Left ventricle myocardium superior (tissue), 1 donor: ENCODE data around the gene BAZ1A. TPM values are rescaled to one million over a fixed set of nuclear protein-coding genes. Genes with fewer than 3 reads are reported as not detected.
"Not testable (repeated sequence)": the region's sequence is repeated elsewhere in the genome, so short reads cannot be mapped to it uniquely, and the experiment has no call there.

Source experiments
- ATAC-seq: fragments of 200-7000 bp; cut with Tn5 transposase; one replicate; pipeline ENCODE4 v1.9.1; 2020; ENCODE audit warnings: mild to moderate bottlenecking, moderate library complexity
- DNase-seq: peaks from one replicate; pipeline ENCODE4 v3.0.0-alpha.2; 2020
- intact Hi-C: fragments of 100-400 bp; cut with micrococcal nuclease; formaldehyde crosslinking; loops from one replicate; pipeline ENCODE4 v1.11.0; 2022
- total RNA-seq: library from RNA; stranded (reverse); fragmentation: NEBNext Ultra II Directional; extraction: Animal tissue kit (Norgen Biotek cat#: 25700); gene quantifications from one replicate; pipeline ENCODE4 v1.2.1, GENCODE V29; 2021
- donor health status: DM: no; HTN: yes; CAD: no; lungs with severe emphysema.

The BAZ1A gene
- total RNA-seq, 1 donor from 2014 or later = 4.9 TPM

- intact Hi-C loops = no loop called here
- ATAC-seq (no peak), DNase-seq (no peak)
These were observed 132.7 kb downstream of the BAZ1A start for GRCh38 chr14:34742270-34743115.

DNA sequence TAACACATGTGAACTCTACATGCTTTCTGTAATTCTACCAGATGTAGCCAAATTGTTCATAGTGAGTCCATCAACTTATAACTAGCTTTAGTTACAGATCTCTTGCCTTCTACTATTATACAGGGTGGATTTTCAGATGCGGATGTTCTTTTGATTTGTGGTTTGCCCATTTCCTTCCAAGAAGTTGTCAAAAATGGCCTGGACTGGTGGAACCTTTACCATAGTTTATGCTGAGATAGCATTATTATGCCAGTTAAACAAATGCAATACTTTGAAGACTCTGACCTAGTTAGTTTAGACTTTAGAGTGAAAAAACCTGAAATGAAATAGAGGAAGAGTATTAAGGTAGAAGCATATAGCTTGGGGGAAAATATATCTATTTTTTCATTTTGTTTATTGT, 133.3 kb downstream of the BAZ1A start:
- DNase-seq = no peak
- no peak for ATAC-seq
- intact Hi-C loops = no loop called here

DNA sequence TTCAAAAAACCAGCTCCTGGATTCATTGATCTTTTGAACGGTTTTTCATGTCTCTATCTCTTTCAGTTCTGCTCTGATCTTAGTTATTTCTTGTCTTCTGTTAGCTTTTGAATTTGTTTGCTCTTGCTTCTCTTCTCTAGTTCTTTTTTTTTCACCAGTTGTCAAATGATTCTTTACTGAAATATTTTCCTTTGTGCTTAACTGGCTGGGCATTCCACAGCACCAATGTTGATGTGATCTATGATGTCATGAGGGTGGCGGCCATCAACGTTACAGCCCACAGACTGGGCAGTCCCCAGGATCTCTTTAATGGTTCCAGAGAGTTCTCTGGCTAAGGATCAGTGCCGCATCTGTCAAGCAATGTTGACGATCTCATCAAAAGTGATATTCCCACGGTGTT, 135.0 kb downstream of the BAZ1A start:
- intact Hi-C loops = not testable (repeated sequence)

DNA sequence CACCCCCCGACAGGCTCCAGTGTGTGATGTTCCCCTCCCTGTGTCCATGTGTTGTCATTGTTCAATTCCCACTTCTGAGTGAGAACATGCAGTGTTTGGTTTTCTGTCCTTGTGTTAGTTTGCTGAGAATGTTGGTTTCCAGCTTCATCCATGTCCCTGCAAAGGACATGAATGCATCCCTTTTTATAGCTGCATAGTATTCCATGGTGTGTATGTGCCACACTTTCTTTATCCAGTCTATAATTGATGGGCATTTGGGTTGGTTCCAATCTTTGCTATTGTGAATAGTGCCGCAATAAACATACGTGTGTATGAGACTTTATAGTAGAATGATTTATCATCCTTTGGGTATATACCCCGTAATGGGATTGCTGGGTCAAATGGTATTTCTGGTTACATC, 138.1 kb downstream of the BAZ1A start:
- intact Hi-C loops, DNase-seq, ATAC-seq: not testable (repeated sequence)

More for the DNA sequence above, 135.0 kb downstream of the BAZ1A start:
- ATAC-seq, DNase-seq: not testable (repeated sequence)

- no peak for DNase-seq
- no peak for ATAC-seq
- intact Hi-C loops = no loop called here
These were observed 141.9 kb downstream of the BAZ1A start for GRCh38 chr14:34733245-34733644.

DNA sequence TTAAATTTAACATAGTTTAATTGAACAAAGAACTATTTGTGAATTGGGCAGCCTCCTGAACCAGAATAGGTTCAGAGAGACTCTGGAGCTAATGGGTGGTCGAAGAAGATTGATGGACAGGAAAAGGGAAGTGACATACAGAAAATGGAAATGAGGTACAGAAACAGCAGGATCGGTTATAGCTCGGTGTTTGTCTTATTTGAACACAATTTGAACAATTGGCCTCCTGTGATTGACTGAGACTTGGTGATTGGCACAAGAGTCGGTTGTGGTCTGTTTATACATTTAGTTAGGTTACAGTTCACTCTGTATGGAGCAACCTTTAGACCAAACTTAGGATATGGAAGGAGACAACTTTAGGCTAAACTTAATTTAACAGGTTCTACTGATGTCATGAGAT, 142.4 kb downstream of the BAZ1A start:
- intact Hi-C loops = no loop called here
- DNase-seq (no peak), ATAC-seq (no peak)

- DNase-seq (no peak), ATAC-seq (no peak)
- intact Hi-C loops = loop anchor here (2.0 kb wide), 1 partner anchor 49 kb away; no protein-coding TSS in a partner anchor
These were observed 151.3 kb downstream of the BAZ1A start for GRCh38 chr14:34723867-34724266.

- ATAC-seq (peak; percentile 73), DNase-seq (no peak)
- intact Hi-C loops = loop anchor here (2.0 kb wide), 1 partner anchor 48 kb away; no protein-coding TSS in a partner anchor
These were observed 152.2 kb downstream of the BAZ1A start for GRCh38 chr14:34722723-34723545.

DNA sequence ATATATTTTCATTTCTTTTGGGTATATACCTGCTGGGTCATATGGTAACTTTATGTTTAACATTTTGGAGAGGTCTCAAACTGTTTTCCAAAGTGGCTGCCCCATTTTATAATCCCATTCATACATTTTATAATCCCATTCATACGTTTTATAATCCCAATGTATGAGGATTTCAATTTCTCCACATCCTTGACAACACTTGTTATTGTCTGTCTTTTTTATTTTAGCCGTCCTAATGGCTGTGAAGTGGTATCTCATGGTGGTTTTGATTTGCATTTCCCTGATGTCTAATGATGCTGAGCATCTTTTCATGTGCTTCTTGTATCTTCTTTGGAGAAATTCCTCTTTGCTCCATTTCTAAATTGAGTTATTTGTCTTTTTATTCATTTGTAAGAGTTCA, 154.0 kb downstream of the BAZ1A start:
- intact Hi-C loops = no loop called here
- ATAC-seq (no peak), DNase-seq (no peak)

- no peak for DNase-seq
- intact Hi-C loops = no loop called here
- no peak for ATAC-seq
These were observed 156.3 kb downstream of the BAZ1A start for GRCh38 chr14:34718750-34719304.

GRCh38 chr14:34715127-34715863, 159.9 kb downstream of the BAZ1A start:
- intact Hi-C loops = no loop called here
- no peak for ATAC-seq
- DNase-seq = no peak

DNA sequence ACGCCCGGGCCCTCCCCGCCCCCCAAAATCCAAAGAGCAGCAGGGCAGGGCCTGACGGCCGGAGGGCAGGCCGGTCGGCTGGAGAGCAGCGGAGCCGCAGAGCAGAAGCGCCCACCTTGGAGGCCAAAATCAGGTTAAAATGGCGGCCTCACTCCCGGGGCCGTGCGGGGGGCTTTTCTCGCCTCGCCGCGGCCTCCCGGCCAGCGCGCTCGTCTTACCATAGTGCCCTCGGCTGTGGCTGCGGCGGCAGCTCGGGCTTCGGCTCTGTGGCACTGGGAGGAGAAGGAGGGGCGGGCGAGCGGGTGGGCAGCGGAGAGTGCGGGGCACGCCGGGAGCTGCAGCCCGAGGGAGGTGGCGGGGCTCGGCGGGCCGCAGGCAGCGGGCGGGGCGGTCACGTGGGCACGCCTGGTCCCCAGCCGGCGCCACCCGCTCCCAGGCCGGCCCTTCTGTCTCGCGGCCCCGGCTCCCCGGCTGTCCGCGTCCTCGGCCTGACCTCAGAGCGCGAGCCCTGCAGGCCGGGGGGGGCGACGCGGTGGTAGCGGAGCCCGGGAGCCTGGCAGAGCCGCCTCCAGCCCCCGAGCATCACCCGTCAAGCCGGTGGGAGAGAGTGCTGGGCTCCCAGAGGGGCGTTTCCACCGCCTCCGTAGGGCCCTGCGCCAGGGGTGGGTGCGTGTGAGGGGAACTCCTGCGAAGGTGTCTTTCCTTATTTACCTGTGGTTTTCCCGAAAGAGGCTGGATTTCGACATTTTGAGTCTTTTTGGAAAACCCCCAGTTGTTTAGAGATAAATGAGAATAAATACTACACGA, 160.6 kb downstream of the BAZ1A start, which contains the start of gene CFL2:
TSS of gene CFL2 (minus strand) at position 274 of the 807 bp plus-strand sequence. CDS start at position 221, 53 bp downstream.
- peak; percentile 92 for DNase-seq
- ATAC-seq = peak; percentile 97
- intact Hi-C loops = no loop called here

DNA sequence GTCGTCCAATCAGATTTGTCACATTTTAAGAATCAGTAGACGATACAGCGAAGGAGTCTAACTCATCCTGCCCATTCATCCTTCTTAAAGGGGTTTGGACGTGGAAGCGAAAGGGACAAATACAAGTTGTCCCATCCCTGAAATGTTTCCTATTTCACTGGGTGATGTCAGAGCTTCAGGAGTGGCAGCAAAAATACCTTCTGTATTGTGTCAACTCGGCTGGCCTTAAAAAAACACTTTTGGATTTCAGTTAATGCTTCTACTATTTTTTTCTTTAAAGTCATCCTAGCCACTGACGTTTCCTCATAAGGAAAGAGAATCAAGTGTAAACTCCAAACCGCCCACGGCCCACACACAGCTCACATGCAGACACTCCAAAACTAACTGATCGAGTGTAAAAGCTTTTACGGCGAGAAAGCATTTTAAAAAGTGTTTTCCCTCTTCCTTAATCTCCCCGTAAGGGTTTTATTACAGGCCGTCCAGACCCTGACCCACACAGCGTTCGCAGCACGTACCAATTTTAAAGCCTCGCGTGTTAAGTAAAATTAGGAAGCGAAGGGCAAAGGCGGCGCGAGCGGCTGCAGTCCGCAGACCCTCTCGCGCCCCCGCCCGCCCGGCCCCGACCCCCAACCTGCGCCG, 161.4 kb downstream of the BAZ1A start:
- ATAC-seq (peak; percentile 65), DNase-seq (peak; percentile 41)
- intact Hi-C loops = no loop called here

- ATAC-seq = no peak
- intact Hi-C loops = no loop called here
- no peak for DNase-seq
These were observed 162.0 kb downstream of the BAZ1A start for GRCh38 chr14:34713122-34713680.

GRCh38 chr14:34711796-34712712, 163.1 kb downstream of the BAZ1A start:
- DNase-seq = no peak
- intact Hi-C loops = no loop called here
- ATAC-seq = no peak

- peak; percentile 32 for ATAC-seq
- intact Hi-C loops = no loop called here
- DNase-seq = no peak
These were observed 164.0 kb downstream of the BAZ1A start for GRCh38 chr14:34711169-34711568.
